Measurements from ENCODE around the gene PRKCE.

The PRKCE gene

DNA sequence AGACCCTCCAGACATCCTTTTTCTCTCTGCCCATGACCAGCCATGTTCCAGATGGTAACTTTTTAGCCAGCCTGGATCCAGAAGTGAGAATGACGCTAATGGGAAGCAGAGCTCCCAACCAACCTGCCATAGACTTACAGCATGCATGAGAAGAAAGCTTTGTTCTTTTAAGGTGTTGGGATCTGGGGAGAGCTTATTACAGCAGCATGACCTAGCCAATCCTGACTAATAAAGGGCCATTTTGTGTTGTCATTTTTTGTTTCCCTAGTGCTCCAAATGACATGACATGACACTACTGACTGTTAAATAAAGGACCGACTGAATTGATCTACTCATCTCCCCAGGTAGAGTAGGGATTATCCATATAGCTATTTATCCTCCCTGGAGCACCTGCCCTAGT is 5.2 kb upstream of the PRKCE start:
- H3K4me3 ChIP-seq (ENCODE audit: low read depth, low read length), result no peak overlapping the region
- no peaks in the 10 kb centered on the region for H3K9me3 ChIP-seq
- TF ChIP-seq, protein P1, sequence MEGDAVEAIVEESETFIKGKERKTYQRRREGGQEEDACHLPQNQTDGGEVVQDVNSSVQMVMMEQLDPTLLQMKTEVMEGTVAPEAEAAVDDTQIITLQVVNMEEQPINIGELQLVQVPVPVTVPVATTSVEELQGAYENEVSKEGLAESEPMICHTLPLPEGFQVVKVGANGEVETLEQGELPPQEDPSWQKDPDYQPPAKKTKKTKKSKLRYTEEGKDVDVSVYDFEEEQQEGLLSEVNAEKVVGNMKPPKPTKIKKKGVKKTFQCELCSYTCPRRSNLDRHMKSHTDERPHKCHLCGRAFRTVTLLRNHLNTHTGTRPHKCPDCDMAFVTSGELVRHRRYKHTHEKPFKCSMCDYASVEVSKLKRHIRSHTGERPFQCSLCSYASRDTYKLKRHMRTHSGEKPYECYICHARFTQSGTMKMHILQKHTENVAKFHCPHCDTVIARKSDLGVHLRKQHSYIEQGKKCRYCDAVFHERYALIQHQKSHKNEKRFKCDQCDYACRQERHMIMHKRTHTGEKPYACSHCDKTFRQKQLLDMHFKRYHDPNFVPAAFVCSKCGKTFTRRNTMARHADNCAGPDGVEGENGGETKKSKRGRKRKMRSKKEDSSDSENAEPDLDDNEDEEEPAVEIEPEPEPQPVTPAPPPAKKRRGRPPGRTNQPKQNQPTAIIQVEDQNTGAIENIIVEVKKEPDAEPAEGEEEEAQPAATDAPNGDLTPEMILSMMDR (IDR thresholded peaks at IDR 0.05; ENCODE audit: low read depth, low read length), result no peak
- no peak for DNase-seq
- peaks cover 15% of the 10 kb centered on the region for H3K4me1 ChIP-seq
- no peaks in the 10 kb centered on the region for H3K36me3 ChIP-seq
- H3K27me3 ChIP-seq, result no peaks in the 10 kb centered on the region

DNA sequence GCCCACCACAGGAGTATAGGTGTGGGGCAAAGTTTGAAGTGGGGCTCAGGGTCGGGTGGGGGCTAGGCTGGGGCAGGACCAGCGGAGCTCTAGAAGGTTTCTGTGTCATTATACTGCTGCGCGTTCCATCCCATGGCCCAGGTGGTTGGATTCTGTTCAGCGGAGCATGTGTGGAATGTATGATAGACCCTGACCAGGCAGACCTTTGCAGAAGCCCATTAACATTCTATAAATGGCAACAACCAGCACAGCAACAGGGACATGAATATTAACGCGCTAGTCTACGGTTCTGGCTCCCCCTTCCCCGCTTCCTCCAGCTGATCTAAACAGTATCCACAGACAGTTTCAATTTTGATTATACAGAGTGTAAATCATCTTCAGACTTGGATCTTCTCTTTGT is 4.1 kb upstream of the PRKCE start:
- Histone ChIP-seq H3K27me3 (no peaks in the 10 kb centered on the region), H3K4me3 (ENCODE audit: low read depth, low read length) (no peak overlapping the region), H3K9me3 (no peaks in the 10 kb centered on the region), H3K36me3 (no peaks in the 10 kb centered on the region), H3K4me1 (peaks cover 15% of the 10 kb centered on the region)
- no peak for DNase-seq
- TF ChIP-seq, protein P1 (IDR thresholded peaks at IDR 0.05; ENCODE audit: low read depth, low read length), result no peak

DNA sequence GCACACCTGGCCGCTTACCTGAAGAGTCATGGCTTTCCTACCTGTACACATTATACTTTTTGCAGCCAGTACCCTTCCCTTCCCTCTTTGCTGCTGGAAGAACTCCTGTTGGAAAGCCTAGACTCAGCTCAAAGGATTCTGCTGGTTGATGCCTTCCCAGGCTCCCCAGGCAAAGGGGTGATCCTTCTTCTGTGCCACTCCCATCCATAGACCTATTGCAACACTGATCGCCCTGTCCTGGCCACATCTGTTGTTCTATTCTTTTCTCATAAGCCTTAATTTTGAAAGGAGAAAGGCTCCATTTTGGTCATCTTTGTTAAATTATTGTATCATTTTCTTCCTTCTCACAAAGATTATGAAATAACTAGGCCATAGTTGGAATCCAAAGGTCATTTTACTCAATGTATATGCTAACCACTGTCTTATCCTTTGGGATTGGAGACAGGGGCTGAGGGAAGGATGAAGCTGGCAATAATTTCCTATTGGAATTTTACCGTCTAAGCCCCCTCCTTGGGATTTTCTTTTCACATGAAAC is 3.4 kb upstream of the PRKCE start:
- DNase-seq, result no peak
- TF ChIP-seq, protein P1 (IDR thresholded peaks at IDR 0.05; ENCODE audit: low read depth, low read length), result no peak
- Histone ChIP-seq H3K27me3 (no peaks in the 10 kb centered on the region), H3K4me1 (peaks cover 15% of the 10 kb centered on the region), H3K4me3 (ENCODE audit: low read depth, low read length) (no peak overlapping the region), H3K9me3 (no peaks in the 10 kb centered on the region), H3K36me3 (no peaks in the 10 kb centered on the region)

DNA sequence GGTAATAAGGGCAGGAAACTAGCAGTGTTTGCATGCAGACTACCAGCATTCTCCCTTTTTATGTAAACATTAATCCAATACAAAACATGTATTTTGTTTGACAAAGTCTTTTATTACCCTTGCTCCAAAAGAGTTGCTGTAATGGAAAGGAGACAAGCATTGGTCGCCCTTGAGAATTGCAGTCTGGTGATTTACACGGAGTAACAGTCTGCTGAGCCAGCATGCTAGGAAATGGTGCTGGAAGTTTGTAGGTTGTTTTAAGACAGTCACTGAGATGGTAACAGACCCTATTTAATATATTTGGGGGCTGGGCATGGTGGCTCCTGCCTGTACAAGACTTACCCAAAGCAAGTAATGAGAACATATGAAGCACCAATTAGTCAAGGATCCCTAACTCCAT is 2.8 kb upstream of the PRKCE start:
- Histone ChIP-seq H3K9me3 (no peaks in the 10 kb centered on the region), H3K27me3 (no peaks in the 10 kb centered on the region), H3K36me3 (no peaks in the 10 kb centered on the region; the same call in 1 of the 2 replicates), H3K4me1 (peaks cover 15% of the 10 kb centered on the region), H3K4me3 (ENCODE audit: low read depth, low read length) (no peak overlapping the region)
- no peak for DNase-seq
- TF ChIP-seq, protein P1 (IDR thresholded peaks at IDR 0.05; ENCODE audit: low read depth, low read length), result no peak

DNA sequence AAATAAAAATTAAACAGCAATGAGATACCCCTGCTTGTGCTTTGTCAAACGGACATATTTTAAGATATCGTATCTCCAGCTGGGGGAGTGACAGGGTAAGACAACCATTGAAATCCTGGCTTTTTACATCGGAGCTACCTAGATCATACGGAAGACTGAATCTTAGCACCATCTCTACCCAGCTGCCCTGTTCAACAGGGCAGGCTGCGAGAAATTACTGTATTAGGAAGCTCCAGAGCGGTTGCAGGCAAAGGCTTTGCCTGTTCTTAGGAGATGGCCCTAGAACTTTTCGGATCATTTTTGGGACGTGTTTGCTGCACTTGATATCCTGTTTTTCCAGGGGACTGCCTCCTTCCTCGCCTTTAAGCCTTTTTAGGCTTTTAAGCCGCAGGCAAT is 2.0 kb upstream of the PRKCE start:
- Histone ChIP-seq H3K4me1 (peaks cover 10% of the 10 kb centered on the region), H3K4me3 (ENCODE audit: low read depth, low read length) (peak overlapping the region; percentile 88), H3K27me3 (no peaks in the 10 kb centered on the region), H3K9me3 (no peaks in the 10 kb centered on the region), H3K36me3 (peaks cover 4% of the 10 kb centered on the region)
- no peak for DNase-seq
- TF ChIP-seq, protein P1 (IDR thresholded peaks at IDR 0.05; ENCODE audit: low read depth, low read length), result no peak

DNA sequence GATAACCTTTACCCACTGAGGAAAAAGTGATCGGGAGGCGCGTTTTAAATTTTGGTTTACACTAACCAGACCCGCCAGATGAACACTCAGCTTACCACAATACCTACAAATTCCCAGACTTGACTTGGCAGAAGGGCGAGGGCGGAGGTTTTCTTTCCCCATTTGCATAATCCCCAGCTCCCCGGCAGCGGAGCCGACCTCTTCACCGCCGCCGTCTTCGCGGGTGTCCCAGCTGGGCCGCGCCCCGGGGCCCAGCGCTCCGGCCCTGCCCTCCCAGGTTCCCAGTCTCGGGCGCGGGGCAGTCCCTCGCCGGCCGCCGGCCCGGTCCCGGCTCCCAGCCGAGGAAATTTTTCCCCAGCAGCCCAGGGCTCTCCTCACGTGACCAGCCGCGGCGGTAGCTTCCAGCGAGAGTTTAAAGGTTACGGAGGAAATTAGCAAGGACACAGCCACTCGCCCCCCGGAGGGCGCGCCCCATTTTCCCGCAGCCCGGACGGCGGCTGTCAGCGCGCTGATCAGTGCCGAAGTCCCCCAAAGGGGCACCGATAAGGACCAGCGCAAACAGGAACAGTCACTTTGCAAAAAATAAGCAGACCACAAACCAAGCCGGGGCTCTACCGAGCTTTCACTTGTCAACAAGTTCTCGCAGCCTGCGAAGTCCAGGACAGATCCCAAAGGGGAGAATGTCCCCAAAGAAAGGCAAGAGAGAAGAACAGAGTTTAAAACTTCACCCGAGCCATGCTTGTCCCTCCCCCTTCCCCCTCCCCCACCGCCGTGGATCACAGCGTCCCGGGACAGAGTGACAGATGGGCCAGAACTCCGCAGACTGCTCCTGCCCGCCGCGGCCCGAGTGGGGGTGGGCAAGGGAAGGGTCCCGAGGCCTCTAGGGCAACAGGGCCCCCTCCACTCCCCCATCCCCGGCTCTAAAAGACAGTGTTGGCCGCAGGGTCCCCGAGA is 1.3 kb upstream of the PRKCE start:
- Histone ChIP-seq H3K9me3 (no peaks in the 10 kb centered on the region), H3K4me3 (ENCODE audit: low read depth, low read length) (peak overlapping the region; percentile 88), H3K4me1 (peaks cover 10% of the 10 kb centered on the region), H3K27me3 (no peaks in the 10 kb centered on the region), H3K36me3 (peaks cover 8% of the 10 kb centered on the region)
- DNase-seq, result peak; percentile 64
- TF ChIP-seq, protein P1 (IDR thresholded peaks at IDR 0.05; ENCODE audit: low read depth, low read length), result no peak

Data from BE2C (cell line).